Vagina (tissue), 1 donor: Measurements from ENCODE around the gene FNDC3A. TPM values are rescaled to one million over a fixed set of nuclear protein-coding genes. Genes with fewer than 3 reads are reported as not detected.

Source experiments
- small RNA-seq: library from RNA; depleted of rRNA; stranded (forward); fragments of <200 nt; gene quantifications from one replicate; pipeline ENCODE3, GENCODE V24; 2016
- total RNA-seq: library from RNA; depleted of rRNA; stranded (reverse); fragments of >200 nt; gene quantifications from one replicate; pipeline ENCODE4 v1.2.3, GENCODE V29; 2016

Gene FNDC3A
- total RNA-seq, 1 donor from 2014 or later = 32.2 TPM

Small RNA genes within 50 kb of the gene (small RNA-seq; reads per million reads assigned to genes)
- gene COX7CP1 (not detected), gene RNU6-60P (not detected), gene RNY3P2 (not detected)

Other genes starting within 250 kb of the FNDC3A start
- gene MLNR, start 244.4 kb downstream of the FNDC3A start, total RNA-seq = not detected